Hematopoietic multipotent progenitor cell treated with erythropoietin and hydrocortisone succinate and interleukin-3 and kit ligand, for 15 days (in vitro differentiated cells): ENCODE measurements around the gene ANKRD53.

Experiments
- DNase-seq: peaks from one replicate; pipeline ENCODE4 v3.0.0-alpha.2; 2015; ENCODE audit warnings: low spot score

ANKRD53 gene

GRCh38 chr2:70943205-70943871, 35.1 kb upstream of the ANKRD53 start:
- DNase-seq: no peak

- no peak for DNase-seq
Observed at GRCh38 chr2:70944111-70944690, 34.2 kb upstream of the ANKRD53 start.

GRCh38 chr2:70946832-70947442, 31.5 kb upstream of the ANKRD53 start:
- DNase-seq: peak; percentile 45

GRCh38 chr2:70947556-70948184, 30.8 kb upstream of the ANKRD53 start:
- no peak for DNase-seq

- peak; percentile 72 for DNase-seq
Observed at GRCh38 chr2:70948337-70949003, 30.0 kb upstream of the ANKRD53 start.

GRCh38 chr2:70949086-70949485, 29.3 kb upstream of the ANKRD53 start:
- DNase-seq: no peak

GRCh38 chr2:70954886-70955285, 23.5 kb upstream of the ANKRD53 start:
- DNase-seq: no peak

- no peak for DNase-seq
Observed at GRCh38 chr2:70956141-70956540, 22.3 kb upstream of the ANKRD53 start.

- DNase-seq: no peak
Observed at GRCh38 chr2:70957798-70958197, 20.6 kb upstream of the ANKRD53 start.

GRCh38 chr2:70958759-70959158, 19.7 kb upstream of the ANKRD53 start:
- DNase-seq: no peak

- DNase-seq: no peak
Observed at GRCh38 chr2:70959271-70959761, 19.1 kb upstream of the ANKRD53 start.

- DNase-seq: no peak
Observed at GRCh38 chr2:70959851-70960832, 18.3 kb upstream of the ANKRD53 start.

- DNase-seq: no peak
Observed at GRCh38 chr2:70960833-70961647, 17.4 kb upstream of the ANKRD53 start.

- DNase-seq: no peak
Observed at GRCh38 chr2:70961648-70961994, 16.8 kb upstream of the ANKRD53 start.

GRCh38 chr2:70962211-70962884, 16.1 kb upstream of the ANKRD53 start:
- DNase-seq: no peak

GRCh38 chr2:70962885-70963878, 15.2 kb upstream of the ANKRD53 start:
- no peak for DNase-seq

GRCh38 chr2:70964133-70964532, 14.3 kb upstream of the ANKRD53 start:
- no peak for DNase-seq

- peak; percentile 89 for DNase-seq
Observed at GRCh38 chr2:70964596-70965386, 13.6 kb upstream of the ANKRD53 start.
